Activated T-cell treated with anti-CD3 and anti-CD28 coated beads for 48 hours (primary cell): ENCODE data around the gene ZNF697.
"Not testable (repeated sequence)": the region's sequence is repeated elsewhere in the genome, so short reads cannot be mapped to it uniquely, and the experiment has no call there.

Experiments used
- DNase-seq: peaks from one replicate; pipeline ENCODE4 v3.0.0-alpha.2; 2020; ENCODE audit warnings: low read depth

The ZNF697 gene

DNA sequence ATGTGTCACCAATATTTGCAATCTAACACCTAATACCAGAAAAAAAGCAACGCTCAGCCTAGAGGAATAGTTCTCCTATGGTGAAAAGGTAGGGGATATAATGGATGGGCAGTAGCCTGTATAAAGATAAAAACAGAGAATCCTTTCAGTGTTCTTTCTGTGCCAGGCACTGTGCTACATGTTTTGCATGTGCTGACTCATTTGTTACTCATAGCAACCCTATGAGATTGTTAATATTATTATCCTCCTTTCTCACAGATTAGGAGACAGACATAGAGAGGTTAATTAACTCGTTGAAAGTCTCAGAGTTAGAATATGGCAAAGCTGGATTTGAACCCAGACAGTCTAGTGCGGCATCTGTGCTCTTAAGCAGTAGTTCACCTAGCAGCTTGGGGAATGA, 45.3 kb downstream of the ZNF697 start:
- DNase-seq, result not testable (repeated sequence)

DNA sequence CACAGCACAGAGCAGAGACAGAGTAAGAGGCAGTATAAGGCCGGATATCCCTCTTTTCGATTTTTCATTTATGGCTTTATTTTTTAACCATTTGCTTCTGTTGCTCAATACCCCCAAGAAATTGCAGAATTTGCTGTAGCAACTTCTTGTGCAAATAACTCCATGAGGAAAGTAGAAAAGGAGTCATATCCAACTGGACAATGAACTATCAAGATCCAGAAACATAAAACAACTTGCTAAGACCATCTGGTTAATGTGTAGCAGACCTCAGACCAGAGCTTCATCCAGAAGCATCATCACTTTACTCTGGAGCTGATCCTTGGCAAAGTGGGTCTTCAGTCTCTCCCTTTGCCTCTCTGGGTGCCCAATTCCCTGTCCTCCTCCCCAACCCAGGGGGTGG, 45.9 kb downstream of the ZNF697 start:
- DNase-seq, result no peak

GRCh38 chr1:119600976-119601375, 47.1 kb downstream of the ZNF697 start:
- DNase-seq, result no peak

GRCh38 chr1:119600561-119600960, 47.5 kb downstream of the ZNF697 start:
- no peak for DNase-seq

DNA sequence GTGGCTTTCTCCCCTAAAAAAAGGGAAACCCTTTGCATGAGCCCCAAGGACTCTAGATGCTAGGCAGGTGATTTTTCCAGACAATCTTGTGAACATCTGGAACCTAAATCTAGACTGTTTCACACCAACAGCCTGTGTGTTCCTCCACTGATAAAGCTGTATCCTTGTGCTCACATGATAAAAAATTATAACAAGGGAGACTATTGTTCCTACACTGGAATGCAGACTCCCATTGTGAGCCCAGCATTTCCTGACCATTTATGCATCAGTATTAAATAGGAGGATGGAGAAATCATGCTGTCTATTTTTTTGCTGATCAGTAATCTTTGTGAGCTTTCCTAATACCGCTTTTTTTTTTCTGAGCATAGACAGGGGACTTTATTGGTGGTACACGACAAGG, 52.5 kb downstream of the ZNF697 start:
- no peak for DNase-seq

DNA sequence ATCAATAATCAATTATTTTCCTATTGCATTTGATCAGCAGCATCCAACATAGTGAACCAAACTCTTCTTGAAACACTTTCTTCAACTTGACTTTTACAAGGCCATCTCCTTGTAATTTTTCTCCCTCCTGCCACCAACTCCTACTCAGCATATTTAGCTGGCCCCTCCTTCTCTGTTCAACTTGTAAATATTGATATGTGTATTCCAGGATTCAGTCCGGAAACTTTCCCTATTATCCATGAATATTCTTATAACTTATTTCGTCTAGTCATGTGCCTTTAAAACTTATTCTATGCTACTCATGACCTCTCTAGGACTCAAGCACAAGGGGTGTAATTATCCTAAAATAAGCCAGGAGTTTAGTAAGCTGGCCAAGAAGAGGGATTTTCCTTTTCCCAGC, 52.9 kb downstream of the ZNF697 start:
- no peak for DNase-seq

DNA sequence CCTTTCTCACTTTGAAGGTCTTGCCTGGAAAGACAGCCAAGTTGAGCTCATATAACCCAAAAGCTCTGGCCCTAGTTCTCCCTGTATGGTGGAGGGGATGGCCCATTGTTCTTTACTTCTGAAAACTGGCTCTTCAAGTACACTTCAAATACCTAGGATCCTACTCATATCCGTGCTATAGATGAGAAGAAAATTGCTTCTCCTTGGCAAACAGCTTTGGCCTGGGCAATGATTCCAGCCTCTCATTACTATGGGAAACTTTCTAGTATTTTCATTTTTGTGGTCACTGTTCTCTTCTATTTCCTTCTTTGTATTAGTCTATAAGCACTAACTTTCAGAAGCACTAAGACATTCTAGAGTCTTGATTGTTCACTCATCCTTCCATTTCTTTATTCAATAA, 53.7 kb downstream of the ZNF697 start:
- DNase-seq, result no peak

GRCh38 chr1:119593805-119594204, 54.3 kb downstream of the ZNF697 start:
- DNase-seq, result no peak

DNA sequence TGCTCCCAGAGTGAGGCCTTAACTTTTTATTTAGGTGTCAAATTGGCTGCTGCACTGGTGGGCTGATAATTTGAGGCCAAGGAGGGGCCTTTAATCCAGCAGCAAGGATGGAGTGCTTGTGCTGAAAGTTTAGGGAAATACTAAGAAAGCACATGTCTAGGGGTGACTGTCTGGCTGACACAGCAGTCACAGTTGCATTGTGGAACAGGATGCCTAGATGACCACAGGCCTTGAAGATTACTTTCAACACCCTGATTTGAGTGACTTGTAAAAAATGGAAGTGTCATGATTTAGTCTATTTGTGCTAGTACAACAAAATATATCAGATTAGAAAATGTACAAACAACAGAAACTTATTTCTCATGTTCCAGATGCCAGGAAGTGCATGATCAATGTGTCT, 57.7 kb downstream of the ZNF697 start:
- DNase-seq, result no peak

- no peak for DNase-seq
Observed at GRCh38 chr1:119588621-119589020, 59.4 kb downstream of the ZNF697 start.

DNA sequence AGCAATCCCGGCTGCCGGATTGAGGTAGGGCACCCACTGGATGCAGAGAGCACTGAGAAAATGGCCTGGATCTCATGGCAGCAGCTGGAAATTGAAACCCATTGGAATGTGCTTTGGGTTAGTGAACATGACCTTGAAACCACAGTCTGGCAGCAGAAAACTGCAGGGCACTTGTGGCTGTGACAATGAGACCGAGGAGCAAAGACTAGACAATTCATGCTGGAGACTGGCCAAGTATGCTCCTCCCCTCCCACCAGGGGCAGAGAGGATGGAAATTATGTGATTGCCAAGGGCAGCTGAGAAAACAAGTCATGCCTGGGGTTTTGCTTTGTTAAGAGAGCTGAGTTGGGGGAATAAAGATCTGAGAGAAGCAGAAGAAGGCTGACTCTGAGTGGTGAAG, 60.7 kb downstream of the ZNF697 start:
- DNase-seq, result no peak

DNA sequence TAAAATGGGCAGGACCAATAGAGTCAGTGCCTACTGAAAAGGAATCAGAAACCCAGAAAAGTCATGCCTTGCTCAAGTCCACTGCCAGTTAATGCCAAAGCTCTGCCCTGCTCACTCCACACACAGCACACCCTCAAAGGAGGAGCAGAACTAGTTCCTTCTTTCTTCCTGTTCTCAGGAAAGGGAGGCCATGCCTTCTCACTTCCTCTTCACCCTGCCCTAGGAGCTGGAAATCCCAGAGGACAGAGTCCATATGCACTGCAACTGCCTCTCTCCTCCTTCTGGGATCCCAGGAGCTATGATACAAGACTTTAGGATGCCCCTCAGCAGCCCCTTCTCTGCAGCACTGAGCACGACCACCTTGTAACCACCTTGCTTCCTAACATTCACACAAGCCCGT, 62.3 kb downstream of the ZNF697 start:
- DNase-seq, result not testable (repeated sequence)

DNA sequence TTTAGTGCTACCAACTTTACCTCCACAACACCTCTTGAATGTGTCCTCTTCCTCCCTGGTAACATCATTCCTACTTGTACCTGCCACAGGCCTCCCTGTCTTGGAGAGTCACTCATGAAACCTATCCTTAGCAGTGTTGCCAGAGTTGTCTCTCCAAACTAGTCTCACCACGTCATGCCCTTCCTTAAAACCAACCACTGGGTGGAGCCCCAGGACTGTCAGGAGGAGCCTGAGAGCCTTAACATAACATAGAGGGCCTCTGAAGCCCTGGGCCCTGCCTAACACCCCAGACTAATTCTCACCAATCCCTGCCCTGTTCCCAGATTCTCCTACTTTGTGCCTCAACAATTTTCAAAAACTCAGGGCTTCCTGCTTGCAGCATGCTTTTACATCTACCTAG, 65.3 kb downstream of the ZNF697 start:
- DNase-seq, result peak; percentile 10

DNA sequence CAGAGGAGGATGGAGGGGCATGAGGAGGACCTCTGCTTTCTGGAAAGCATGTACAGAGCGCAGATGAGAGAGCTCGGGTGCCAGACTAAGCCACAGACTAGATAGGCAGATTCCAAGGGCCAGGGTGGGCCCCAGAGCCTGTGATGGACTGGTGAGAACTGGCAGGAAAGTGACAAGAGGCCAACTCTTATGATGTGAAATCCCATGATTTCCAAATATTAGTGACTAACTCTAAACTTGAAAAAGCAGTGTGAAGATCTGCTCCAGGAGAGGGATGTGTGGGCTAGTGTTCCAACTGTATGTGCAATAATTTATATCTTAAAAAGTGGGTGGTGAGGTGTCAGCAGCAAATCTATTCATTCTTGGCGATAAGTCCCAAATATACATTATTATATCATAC, 67.0 kb downstream of the ZNF697 start:
- not testable (repeated sequence) for DNase-seq

GRCh38 chr1:119573886-119574285, 74.2 kb downstream of the ZNF697 start:
- no peak for DNase-seq

DNA sequence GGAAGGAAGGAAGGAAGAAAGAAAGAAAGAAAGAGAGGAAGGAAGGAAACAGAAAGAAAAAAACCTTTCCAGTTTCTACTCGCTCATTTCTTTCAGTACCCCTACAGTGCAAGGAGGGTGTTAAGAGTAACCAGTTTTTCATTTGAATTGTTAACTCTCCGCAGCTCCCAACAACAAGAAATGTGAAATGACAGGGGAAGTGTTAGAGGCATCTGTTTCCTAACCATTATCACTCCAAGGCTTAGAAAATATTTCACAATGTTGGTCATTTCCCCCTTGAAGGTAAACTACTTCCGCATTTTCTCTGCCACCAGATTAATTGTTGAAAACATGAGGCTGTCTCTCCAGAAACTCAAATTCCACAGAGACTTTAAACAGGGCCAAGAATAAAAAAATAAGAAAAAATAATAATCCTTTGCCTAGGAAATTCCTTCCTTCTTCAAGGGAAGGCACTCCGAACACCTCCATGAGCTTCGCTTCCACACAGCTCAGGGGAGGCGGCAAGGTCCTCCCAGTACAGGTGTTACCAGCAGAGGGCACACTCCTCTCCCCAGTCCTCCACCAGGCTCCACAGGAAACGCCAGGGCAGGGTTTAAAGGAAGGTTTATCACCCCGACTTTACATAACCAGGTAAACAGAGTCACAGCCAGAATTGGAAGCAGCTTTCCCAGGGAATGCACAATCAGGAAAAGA, 78.0 kb downstream of the ZNF697 start:
- DNase-seq, result not testable (repeated sequence)
